GM18861 (cell line): ENCODE data around the gene RNU7-1.
A peak's percentile ranks its signal among the peaks of the same experiment; 100 is the strongest.
"Not testable (repeated sequence)": the region's sequence is repeated elsewhere in the genome, so short reads cannot be mapped to it uniquely, and the experiment has no call there.

Source experiments
- ATAC-seq: cut with Tn5 transposase; IDR thresholded peaks from one replicate; pipeline ENCODE4 v1.9.1; 2021; ENCODE audit not compliant: unreplicated experiment

The RNU7-1 gene

DNA sequence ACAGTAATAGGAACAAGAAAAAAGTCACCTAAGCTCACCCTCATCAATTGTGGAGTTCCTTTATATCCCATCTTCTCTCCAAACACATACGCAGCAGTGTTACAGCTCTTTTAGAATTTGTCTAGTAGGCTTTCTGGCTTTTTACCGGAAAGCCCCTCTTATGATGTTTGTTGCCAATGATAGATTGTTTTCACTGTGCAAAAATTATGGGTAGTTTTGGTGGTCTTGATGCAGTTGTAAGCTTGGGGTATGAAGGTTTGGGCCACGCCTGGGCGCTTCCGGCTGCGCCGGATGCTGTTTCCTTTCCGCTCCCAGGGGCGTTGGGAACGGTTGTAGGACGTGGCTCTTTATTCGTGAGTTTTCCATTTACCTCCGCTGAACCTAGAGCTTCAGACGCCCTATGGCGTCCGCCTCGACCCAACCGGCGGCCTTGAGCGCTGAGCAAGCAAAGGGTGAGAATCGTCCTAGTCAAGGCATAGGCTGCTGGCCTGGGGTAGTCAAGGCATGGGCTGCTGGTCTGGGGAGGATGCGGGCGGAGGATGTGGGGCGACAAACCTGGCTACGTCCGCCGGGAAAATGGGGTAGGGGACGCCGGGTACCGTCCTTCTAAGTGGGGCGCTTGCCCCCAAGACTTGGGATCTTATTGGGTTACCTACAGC is at the start of gene RNU7-1, which contains the start of gene C12orf57:
Gene RNU7-1 (plus strand): TSS at position 95 of the 659 bp plus-strand sequence.
Gene C12orf57 (plus strand): TSS at position 301 of the 659 bp plus-strand sequence. CDS start 100 bp downstream, at position 401.
- ATAC-seq, result peak; percentile 29

- no peak for ATAC-seq
Observed at GRCh38 chr12:6894321-6894720, 49.3 kb upstream of the RNU7-1 start.

GRCh38 chr12:6896846-6897435 is 46.7 kb upstream of the RNU7-1 start:
- ATAC-seq, result no peak

- ATAC-seq, result no peak
Observed at GRCh38 chr12:6899427-6899826, 44.2 kb upstream of the RNU7-1 start.

GRCh38 chr12:6899837-6900519 is 43.6 kb upstream of the RNU7-1 start:
- no peak for ATAC-seq

GRCh38 chr12:6902448-6902847 is 41.2 kb upstream of the RNU7-1 start:
- no peak for ATAC-seq

DNA sequence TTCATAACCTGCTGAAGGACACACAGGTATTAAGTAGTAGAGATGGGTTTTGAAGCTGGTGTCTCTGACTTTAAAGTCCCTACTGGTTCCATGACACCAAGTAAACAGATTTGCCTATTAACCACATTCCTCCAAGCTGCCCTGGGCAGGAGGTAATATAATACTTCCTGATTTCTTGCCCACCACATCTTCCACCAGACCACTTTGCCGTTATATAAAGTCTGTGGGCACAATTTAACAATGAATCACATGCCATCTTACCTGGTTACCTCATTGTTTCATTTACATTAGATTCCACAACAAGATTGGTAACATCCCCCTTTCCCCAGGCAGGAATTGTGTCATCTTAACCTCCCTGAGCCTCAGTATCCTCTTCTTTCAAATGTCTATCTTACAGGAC is 39.9 kb upstream of the RNU7-1 start:
- no peak for ATAC-seq

DNA sequence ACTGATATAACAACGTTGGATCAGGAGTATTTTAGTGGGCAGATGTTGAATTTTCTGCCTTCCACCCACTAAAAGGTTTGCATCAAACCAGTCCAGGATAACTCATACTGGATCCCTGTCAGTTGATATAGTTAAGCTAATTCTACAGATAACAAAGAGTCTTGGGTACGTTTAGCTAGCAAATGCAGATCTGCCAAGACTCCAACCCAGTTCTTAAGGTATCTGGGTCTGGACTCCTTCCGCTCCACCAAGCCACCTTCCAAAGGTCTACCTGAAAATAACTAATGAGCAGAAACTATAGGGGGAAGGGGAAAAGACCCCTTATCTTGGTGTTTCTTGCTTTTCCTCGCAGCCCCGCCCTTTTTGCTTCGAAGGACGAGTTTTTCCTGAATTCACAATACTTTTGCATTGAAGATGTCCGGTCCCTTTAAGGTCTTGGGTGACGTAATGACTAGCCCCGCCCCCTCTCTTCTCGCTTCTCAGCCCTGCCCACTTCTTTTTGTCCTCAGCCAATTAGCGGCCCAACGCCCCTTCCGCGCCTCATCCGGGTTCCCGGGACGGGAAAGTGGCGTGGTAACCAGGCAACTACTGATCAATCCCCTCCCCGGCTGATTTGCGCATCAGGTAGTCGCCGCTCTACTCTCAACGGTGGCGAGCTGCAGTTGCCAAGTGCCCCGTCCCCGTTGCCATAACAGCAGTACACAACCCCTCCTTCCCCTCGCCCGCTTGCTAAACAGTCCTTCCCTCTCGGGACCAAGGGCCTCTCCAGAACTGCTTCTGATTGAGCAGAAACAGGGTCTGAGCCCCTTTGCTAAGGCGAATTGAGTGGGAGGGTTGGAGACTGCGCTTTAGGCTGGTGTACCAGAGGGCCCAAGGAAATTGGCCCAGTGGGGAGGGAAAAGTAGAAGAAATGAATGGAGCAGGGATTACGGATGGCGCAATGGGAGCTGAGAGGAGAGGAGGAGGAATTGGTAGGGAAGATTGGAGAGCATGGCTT is 39.0 kb upstream of the RNU7-1 start, which contains the start of gene LRRC23:
Gene LRRC23 (plus strand): TSS at position 543 of the 997 bp plus-strand sequence. CDS start 812 bp downstream, outside the sequence.
- peak; percentile 88 for ATAC-seq

DNA sequence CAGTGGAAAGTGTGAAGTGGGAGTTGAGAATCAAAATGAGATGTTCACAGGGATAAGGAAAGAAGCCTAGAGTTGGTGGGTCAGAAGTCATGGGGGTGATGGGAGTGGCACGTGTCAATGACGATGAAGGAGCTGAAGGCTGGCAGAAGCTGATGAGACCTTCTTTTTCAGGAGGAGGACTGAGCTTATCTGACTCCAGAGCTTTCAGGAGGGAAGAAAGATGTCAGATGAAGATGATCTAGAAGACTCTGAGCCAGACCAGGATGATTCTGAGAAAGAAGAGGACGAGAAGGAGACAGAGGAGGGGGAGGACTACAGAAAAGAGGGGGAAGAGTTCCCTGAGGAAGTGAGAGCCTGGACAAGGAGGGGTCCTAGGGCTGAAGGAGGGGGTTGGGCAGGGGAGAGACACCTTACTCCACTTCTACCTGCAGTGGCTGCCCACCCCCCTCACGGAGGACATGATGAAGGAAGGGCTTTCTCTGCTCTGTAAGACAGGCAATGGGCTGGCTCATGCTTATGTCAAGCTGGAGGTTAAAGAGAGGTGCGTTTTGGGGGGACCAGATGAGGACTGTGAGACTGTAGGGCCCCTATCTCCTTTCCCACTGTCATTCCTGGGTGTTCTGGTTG is 38.1 kb upstream of the RNU7-1 start:
- no peak for ATAC-seq

DNA sequence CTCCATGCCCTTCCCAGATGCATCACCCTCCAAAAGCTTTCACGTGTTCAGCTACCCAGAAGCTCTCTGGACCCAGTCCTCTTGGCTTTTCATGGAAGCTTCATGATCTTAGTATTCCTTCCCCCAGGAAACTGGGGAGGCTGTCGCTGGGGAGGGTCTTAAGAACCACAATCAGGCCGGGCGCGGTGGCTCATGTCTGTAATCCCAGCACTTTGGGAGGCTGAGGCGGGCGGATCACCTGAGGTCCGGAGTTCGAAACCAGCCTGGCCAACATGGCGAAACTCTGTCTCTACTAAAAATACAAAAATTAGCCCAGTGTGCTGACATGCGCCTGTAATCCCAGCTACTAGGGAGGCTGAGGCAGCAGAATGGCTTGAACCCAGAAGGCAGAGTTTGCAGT is 35.5 kb upstream of the RNU7-1 start:
- ATAC-seq, result not testable (repeated sequence)

DNA sequence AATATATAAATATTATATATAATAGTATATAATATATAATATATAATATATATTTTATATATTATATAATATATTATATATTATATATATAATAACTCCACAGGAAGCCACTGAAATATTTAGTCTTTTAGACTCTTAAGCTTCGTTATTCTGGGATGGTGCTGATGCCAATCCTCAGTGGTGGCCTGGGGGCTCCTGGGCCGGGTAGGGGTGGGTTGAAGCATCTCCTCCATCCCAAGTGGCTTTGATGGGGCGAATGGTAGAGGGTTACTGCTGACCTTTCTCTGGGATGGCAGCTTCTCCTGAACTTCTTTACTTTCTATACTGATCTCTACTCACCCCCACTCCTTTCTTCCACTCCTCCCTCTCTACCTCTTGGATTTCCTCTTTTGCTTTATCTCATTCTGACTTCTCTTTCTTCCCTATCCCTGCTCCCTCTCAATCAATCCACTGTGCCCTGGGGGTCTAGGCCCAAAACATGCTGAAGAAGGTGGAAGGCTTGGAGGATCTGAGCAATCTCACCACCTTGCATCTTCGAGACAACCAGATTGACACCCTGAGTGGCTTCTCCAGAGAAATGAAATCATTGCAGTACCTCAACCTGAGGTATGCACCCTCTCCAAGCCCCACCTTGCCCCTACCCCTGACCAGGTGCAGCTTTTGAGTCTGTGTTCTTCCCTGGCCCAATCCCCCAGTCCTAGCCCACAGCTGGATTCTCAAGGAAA is 34.0 kb upstream of the RNU7-1 start:
- ATAC-seq, result no peak

- ATAC-seq, result no peak
Observed at GRCh38 chr12:6912164-6912935, 31.3 kb upstream of the RNU7-1 start.

GRCh38 chr12:6914246-6914946 is 29.2 kb upstream of the RNU7-1 start, which contains the start of gene ENO2:
Gene ENO2, plus strand, starts transcription at chr12:6914580. Its CDS starts 1,253 bp downstream, at chr12:6915833.
- peak; percentile 46 for ATAC-seq

- no peak for ATAC-seq
Observed at GRCh38 chr12:6914947-6915788, 28.4 kb upstream of the RNU7-1 start.

- ATAC-seq, result no peak
Observed at GRCh38 chr12:6915789-6916285, 27.8 kb upstream of the RNU7-1 start.

DNA sequence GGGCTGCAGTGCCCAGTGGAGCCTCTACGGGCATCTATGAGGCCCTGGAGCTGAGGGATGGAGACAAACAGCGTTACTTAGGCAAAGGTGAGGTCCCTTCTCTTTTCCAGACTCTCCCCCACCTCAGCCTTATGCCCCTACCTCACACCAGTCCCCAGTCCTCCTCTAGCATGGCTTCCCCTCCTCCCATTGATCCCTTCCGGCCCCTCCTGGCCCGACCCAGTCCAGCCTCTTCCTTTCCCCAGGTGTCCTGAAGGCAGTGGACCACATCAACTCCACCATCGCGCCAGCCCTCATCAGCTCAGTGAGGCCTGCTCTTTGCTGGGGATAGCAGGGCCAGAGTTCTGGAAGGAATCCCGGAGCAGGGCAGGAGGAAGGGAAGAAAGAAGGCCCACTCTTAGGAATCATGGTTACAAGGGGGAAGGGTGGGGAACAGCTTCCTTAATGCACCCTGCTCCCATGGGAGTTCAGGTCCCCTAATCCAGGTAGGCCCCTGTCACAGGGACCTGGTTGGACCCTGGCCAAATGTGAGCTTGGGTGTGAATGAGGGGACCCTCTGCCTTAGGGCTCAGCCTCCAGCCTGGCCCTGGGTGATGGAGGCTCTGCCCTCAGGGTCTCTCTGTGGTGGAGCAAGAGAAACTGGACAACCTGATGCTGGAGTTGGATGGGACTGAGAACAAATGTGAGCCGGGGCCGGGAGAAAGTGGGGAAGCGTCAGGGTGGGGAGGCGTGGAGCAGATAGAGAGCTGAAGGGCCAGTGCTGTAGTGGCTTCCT is 27.0 kb upstream of the RNU7-1 start:
- no peak for ATAC-seq
